ENCODE results near the gene AIG1.

Gene AIG1

GRCh38 chr6:143192766-143193165, 132.1 kb downstream of the AIG1 start:
- no peak for DNase-seq (ENCODE audit: insufficient read length)
- TF ChIP-seq POLR2AphosphoS5 (IDR thresholded peaks at IDR 0.05; ENCODE audit: low read depth, low read length) (no peak), POLR2A (IDR thresholded peaks at IDR 0.05; ENCODE audit: low read depth, low read length) (no peak), TAF1 (IDR thresholded peaks at IDR 0.05; ENCODE audit: borderline replicate concordance, low read depth, low read length) (no peak)
- FAIRE-seq = no peak

- FAIRE-seq (no peak), DNase-seq (ENCODE audit: insufficient read length) (no peak)
- no peak for TF ChIP-seq POLR2A (IDR thresholded peaks at IDR 0.05; ENCODE audit: low read depth, low read length)
- no peak for TF ChIP-seq TAF1 (IDR thresholded peaks at IDR 0.05; ENCODE audit: borderline replicate concordance, low read depth, low read length)
- TF ChIP-seq POLR2AphosphoS5 (IDR thresholded peaks at IDR 0.05; ENCODE audit: low read depth, low read length) = no peak
These were observed 132.9 kb downstream of the AIG1 start for GRCh38 chr6:143193571-143194094.

DNA sequence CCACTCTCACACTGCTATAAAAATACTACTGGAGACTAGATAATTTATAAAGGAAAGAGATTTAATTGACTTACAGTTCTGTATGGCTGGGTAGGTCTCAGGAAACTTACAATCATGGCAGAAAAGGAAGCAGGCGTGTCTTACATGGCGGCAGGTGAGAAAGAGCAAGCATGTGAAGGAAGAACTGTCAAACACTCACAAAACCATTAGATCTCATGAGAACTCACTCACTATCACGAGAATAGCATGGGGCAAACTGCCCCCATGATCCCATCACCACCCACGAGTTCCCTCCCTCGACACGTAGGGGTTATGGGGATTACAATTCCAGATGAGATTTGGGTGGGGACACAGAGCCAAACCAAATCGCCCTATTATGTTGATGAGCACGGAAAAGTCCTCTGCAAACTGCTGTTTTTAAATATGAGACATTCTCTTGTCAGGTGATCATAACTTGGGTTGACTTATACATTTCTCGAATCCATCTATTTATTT, 133.5 kb downstream of the AIG1 start:
- DNase-seq (ENCODE audit: insufficient read length) = no peak
- FAIRE-seq = no peak
- TF ChIP-seq POLR2AphosphoS5 (IDR thresholded peaks at IDR 0.05; ENCODE audit: low read depth, low read length) (no peak), TAF1 (IDR thresholded peaks at IDR 0.05; ENCODE audit: borderline replicate concordance, low read depth, low read length) (no peak), POLR2A (IDR thresholded peaks at IDR 0.05; ENCODE audit: low read depth, low read length) (no peak)

DNA sequence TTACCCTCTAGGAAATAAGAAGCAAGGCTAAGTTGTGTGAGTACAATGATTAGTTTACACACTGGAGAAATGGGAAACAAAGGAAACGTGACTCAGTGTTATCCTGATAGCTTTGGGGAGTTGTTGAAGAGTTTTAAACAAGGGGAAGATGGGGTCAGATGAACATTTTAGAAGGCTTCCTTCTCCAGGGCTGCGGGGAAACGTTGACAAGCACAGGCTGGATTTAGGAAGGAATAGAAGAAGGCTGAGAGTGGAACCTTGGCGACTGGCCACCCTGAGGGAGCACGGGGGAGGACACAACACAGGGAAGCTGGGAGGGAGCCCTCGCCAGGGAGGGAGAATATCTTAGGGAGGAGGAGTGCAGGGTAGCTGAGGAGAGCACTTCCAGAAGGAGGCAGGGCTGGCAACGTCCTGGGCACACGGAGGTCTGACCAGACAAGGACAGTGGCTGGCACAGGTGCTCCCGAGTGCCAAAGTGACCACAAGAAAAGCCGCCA, 134.7 kb downstream of the AIG1 start:
- no peak for TF ChIP-seq TAF1 (IDR thresholded peaks at IDR 0.05; ENCODE audit: borderline replicate concordance, low read depth, low read length)
- no peak for TF ChIP-seq POLR2A (IDR thresholded peaks at IDR 0.05; ENCODE audit: low read depth, low read length)
- TF ChIP-seq POLR2AphosphoS5 (IDR thresholded peaks at IDR 0.05; ENCODE audit: low read depth, low read length) = no peak
- DNase-seq (ENCODE audit: insufficient read length) = no peak

DNA sequence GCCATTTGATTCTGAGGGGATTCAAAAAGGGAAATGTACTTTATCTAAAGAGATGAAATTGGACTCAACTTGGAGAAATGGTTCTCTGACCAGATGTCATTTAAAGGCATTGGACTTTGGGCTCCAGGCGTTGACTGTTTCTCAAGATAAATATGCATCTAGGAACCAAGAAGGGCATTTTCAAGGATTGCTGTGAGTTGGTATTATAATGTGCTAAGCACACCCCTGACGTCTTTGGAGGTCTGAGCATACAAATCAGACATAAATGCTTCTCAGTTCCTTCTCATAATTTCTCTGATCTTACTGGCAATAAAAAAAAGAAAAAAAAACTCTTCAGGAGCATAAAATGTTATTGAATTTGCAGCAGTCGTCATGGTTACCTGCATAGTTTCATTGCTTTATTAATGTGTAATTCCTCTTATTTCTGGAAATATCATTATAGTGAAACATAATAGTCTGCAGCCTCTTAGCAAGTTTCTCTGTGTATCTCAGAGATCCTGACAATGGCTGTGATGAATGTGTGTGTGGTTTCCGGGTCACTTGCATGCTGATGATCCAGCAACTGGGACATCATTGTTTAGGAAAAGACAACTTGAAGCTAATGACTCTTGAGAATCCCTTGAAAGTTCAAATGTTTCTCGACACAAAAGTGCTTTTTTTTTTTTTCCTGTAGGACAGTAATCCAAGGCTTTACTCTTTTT, 136.0 kb downstream of the AIG1 start:
- FAIRE-seq (no peak), DNase-seq (ENCODE audit: insufficient read length) (no peak)
- TF ChIP-seq POLR2A (IDR thresholded peaks at IDR 0.05; ENCODE audit: low read depth, low read length) = no peak
- TF ChIP-seq POLR2AphosphoS5 (IDR thresholded peaks at IDR 0.05; ENCODE audit: low read depth, low read length) = no peak
- no peak for TF ChIP-seq TAF1 (IDR thresholded peaks at IDR 0.05; ENCODE audit: borderline replicate concordance, low read depth, low read length)

More for the DNA sequence above, 134.7 kb downstream of the AIG1 start:
- FAIRE-seq = no peak

DNA sequence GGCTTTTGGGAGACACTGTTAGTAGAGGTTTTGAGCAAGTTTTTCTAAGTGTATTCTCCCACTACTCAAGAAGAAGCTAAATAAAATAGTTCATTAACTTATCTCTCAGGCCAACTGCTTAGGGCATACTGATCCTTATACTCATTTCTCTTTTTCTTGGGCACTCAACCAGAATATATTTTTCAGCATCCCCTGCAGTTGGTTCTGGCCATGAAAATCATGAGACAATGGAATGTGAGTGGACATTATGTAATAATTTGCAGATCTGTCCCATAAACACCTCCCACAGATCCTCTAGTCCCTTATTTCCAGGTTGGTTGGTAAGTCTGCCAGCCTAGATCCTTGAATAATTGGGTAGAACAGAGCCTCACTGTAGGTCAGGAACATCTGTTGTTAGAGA, 136.7 kb downstream of the AIG1 start:
- no peak for FAIRE-seq
- DNase-seq (ENCODE audit: insufficient read length) = no peak
- TF ChIP-seq POLR2A (IDR thresholded peaks at IDR 0.05; ENCODE audit: low read depth, low read length) (no peak), POLR2AphosphoS5 (IDR thresholded peaks at IDR 0.05; ENCODE audit: low read depth, low read length) (no peak), TAF1 (IDR thresholded peaks at IDR 0.05; ENCODE audit: borderline replicate concordance, low read depth, low read length) (no peak)

DNA sequence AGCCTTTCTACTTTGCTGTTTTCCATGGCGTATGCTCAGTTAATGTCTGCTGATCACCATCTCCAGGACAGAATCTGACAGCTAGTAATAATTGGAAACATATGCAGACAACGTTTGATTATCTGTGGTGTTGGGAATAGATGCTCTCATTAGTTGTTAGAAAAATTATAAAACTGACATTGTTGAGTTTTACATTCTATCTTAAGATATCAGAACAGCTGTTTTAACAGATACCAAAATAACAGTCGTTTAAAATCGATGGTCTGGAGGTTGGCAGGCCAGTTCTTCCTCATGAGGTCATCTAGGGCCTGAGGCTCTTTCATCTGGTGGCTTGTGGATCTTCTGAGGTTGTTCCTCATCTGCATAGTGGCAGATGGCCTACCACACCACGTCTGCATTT, 137.6 kb downstream of the AIG1 start:
- no peak for DNase-seq (ENCODE audit: insufficient read length)
- FAIRE-seq = no peak
- TF ChIP-seq TAF1 (IDR thresholded peaks at IDR 0.05; ENCODE audit: borderline replicate concordance, low read depth, low read length) (no peak), POLR2A (IDR thresholded peaks at IDR 0.05; ENCODE audit: low read depth, low read length) (no peak), POLR2AphosphoS5 (IDR thresholded peaks at IDR 0.05; ENCODE audit: low read depth, low read length) (no peak)

GRCh38 chr6:143199291-143199690, 138.6 kb downstream of the AIG1 start:
- no peak for DNase-seq (ENCODE audit: insufficient read length)
- no peak for FAIRE-seq
- no peak for TF ChIP-seq POLR2AphosphoS5 (IDR thresholded peaks at IDR 0.05; ENCODE audit: low read depth, low read length)
- TF ChIP-seq TAF1 (IDR thresholded peaks at IDR 0.05; ENCODE audit: borderline replicate concordance, low read depth, low read length) = no peak
- no peak for TF ChIP-seq POLR2A (IDR thresholded peaks at IDR 0.05; ENCODE audit: low read depth, low read length)

DNA sequence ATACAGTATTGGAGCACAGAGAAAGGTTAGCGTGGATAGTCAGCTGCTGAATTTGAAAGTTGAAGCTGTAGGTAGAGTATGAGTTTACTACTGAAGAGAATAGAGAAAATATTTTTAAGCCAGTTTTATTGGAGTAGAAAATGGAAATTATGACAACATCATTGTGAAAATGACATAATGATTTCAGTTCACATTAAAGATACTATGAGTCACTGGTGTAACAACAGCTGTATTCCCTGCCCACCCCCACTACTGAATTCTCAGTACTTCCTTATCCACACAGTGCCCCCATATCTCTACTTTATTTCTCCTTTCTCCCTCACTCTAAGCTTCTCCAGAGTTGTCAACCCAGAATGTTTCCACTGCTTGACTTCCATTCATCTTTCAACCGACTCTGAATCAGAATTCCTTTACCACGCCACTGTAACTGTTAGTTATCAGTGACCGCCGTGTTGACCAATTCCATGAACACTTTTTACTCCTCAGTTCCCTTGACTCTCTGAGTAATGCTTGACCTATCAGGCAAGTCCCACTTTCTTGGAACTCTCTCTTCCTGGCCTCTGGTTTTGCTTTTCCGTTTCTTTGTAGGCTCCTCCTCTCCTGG, 139.6 kb downstream of the AIG1 start:
- no peak for DNase-seq (ENCODE audit: insufficient read length)
- TF ChIP-seq POLR2A (IDR thresholded peaks at IDR 0.05; ENCODE audit: low read depth, low read length) (no peak), POLR2AphosphoS5 (IDR thresholded peaks at IDR 0.05; ENCODE audit: low read depth, low read length) (no peak), TAF1 (IDR thresholded peaks at IDR 0.05; ENCODE audit: borderline replicate concordance, low read depth, low read length) (no peak)
- no peak for FAIRE-seq

DNA sequence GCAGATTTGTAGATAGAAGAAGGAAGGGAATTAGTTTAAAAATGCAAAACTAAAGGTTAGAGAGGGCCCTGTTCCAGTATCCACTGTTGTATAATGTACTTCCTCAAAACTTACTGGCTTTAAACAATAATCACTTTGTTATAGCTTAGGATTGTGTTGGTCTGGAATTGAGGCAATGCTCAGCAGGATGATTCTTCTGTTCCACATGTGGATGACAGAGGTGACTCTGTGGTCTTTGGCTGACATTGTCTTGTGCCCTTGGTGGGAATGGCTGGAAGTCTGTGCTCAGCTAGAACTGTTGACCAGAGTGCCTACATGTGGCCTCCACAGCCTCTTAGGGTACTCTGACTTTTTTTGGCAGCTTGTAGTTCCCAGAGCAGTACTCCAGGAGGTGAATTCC, 143.4 kb downstream of the AIG1 start:
- DNase-seq (ENCODE audit: insufficient read length) (no peak), FAIRE-seq (no peak)
- TF ChIP-seq TAF1 (IDR thresholded peaks at IDR 0.05; ENCODE audit: borderline replicate concordance, low read depth, low read length) (no peak), POLR2AphosphoS5 (IDR thresholded peaks at IDR 0.05; ENCODE audit: low read depth, low read length) (no peak), POLR2A (IDR thresholded peaks at IDR 0.05; ENCODE audit: low read depth, low read length) (no peak)

GRCh38 chr6:143205131-143205535, 144.4 kb downstream of the AIG1 start:
- DNase-seq (ENCODE audit: insufficient read length) (no peak), FAIRE-seq (no peak)
- TF ChIP-seq POLR2AphosphoS5 (IDR thresholded peaks at IDR 0.05; ENCODE audit: low read depth, low read length) (no peak), POLR2A (IDR thresholded peaks at IDR 0.05; ENCODE audit: low read depth, low read length) (no peak), TAF1 (IDR thresholded peaks at IDR 0.05; ENCODE audit: borderline replicate concordance, low read depth, low read length) (no peak)

Measured in GM12892 (cell line).